Dendritic cell treated with granulocyte-macrophage colony-stimulating factor and Interleukin-4, amounts not matched to agents 40 ng/mL and 50 ng/mL, for 4 days (primary cell): ENCODE results near the gene APOBEC3B.
"Not testable (repeated sequence)": the region's sequence is repeated elsewhere in the genome, so short reads cannot be mapped to it uniquely, and the experiment has no call there.

Source experiments
- H3K27ac Mint-ChIP-seq: one replicate; pipeline ENCODE4 v1.8.0; 2022; ENCODE audit warnings: mild to moderate bottlenecking, mixed read lengths
- H3K27me3 Mint-ChIP-seq: one replicate; pipeline ENCODE4 v1.8.0; 2022; ENCODE audit warnings: mild to moderate bottlenecking, mixed read lengths
- H3K36me3 Mint-ChIP-seq: one replicate; pipeline ENCODE4 v1.8.0; 2022; ENCODE audit warnings: low read depth, mixed read lengths
- H3K4me1 Mint-ChIP-seq: one replicate; pipeline ENCODE4 v1.8.0; 2022; ENCODE audit warnings: low read depth, mixed read lengths
- H3K4me3 Mint-ChIP-seq: one replicate; pipeline ENCODE4 v1.8.0; 2022; ENCODE audit warnings: mild to moderate bottlenecking, moderate library complexity, mixed read lengths
- H3K9me3 Mint-ChIP-seq: one replicate; pipeline ENCODE4 v1.8.0; 2022; ENCODE audit warnings: mixed read lengths
- intact Hi-C: fragments of 100-400 bp; cut with micrococcal nuclease; formaldehyde crosslinking; loops from one replicate; pipeline ENCODE4 v1.15.0; 2022

The APOBEC3B gene

DNA sequence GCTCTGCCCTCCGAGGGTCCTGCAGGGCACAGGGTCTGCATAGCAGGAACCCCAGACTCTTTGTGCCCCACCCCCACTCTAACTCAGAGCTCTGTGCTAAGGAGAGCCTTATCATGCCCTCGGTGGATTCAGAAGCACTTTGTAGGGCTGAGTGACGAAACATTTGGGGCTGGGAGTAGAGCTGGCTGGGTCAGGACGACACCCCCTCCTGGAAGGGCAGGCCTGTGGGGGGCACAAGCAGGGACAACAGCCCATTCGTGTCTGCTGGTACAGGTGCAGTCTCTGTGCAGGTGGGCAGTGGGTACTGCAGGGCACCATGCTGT is 15.8 kb upstream of the APOBEC3B start:
- H3K27ac Mint-ChIP-seq: peak overlapping the region; percentile 79
- no peak overlapping the region for H3K4me3 Mint-ChIP-seq
- H3K36me3 Mint-ChIP-seq: no peaks in the 10 kb centered on the region
- H3K9me3 Mint-ChIP-seq: no peaks in the 10 kb centered on the region
- intact Hi-C loops: loop anchor here (5.0 kb wide), 1 partner anchor 39 kb away; no protein-coding TSS in a partner anchor
- H3K4me1 Mint-ChIP-seq: peaks cover 78% of the 10 kb centered on the region
- peaks cover 39% of the 10 kb centered on the region for H3K27me3 Mint-ChIP-seq

DNA sequence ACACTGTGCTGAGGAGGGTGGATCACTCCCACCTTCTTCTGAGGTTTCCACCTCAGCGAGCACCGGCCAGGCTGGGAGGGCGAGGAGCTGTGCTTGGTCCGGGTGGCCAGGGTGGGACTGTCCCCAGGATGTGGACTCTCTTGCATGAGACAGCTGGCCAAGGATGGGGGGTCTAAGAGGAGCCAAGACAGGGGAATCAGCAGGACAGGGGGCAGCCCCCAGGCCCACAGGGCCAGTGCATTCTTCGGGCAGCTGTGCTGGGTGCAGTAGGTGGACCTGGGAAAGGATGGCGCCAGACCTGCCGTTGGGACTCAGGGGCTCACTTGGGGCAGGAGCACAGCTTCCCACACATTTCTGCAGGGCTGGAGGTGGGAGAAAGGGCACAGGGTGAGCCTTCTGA is 15.2 kb upstream of the APOBEC3B start:
- peaks cover 40% of the 10 kb centered on the region for H3K27me3 Mint-ChIP-seq
- peak overlapping the region; percentile 79 for H3K27ac Mint-ChIP-seq

DNA sequence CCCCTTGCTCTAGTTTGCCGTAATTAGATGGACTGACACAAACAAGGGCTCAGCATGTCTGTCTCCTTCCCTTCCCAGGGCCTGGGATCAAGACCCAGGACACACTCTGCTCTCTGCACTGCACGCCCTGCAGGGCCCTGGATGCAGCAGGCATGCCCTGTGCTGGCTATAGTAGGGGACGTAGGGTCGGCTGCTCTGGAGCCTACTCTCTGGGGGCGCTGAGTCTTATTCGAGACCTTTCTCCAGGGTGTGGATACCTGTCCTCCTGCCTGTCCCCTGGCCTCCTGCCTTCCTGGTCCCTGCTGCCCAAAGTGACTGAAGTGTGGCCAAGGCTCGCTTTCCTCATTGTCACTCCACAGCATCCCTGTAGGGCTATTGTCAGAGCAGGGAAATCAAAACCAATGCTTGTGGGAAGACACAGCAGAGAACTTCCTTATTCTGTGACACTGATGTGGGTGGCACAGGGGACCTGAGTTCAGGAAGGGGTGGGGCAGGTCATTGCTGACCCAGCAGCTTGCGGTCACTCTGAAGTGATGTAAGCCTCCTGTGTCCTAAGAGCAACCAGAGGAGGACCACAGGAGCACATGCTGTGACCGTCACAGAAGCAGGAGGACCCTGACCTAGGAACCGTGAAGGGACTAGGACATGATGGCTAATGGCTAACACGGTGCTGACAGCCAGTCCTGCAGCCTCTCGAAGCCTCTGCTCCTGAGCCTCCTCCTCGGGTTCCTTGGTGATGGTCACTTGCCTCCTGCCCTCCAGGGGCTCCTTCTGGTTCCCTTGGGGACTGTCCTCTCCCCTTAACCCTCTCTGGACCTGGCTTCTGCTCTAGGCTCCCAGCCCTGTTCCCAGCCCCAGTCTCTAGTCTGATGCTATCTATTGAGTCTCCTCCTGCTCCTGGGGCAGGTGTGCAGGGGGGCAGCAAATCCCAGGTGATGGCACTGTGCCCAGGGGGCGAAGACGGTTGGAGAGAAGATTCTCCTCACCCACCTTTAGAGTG is 14.4 kb upstream of the APOBEC3B start:
- Mint-ChIP-seq H3K36me3 (no peaks in the 10 kb centered on the region), H3K4me1 (peaks cover 87% of the 10 kb centered on the region), H3K4me3 (no peak overlapping the region), H3K27ac (peak overlapping the region; percentile 79), H3K9me3 (no peaks in the 10 kb centered on the region), H3K27me3 (peaks cover 39% of the 10 kb centered on the region)
- intact Hi-C loops: loop anchor here (5.0 kb wide), 1 partner anchor 40 kb away; no protein-coding TSS in a partner anchor

More for the DNA sequence above, 15.2 kb upstream of the APOBEC3B start:
- intact Hi-C loops: loop anchor here (5.0 kb wide), 1 partner anchor 40 kb away; no protein-coding TSS in a partner anchor
- H3K36me3 Mint-ChIP-seq: no peaks in the 10 kb centered on the region
- H3K9me3 Mint-ChIP-seq: no peaks in the 10 kb centered on the region
- no peak overlapping the region for H3K4me3 Mint-ChIP-seq
- peaks cover 79% of the 10 kb centered on the region for H3K4me1 Mint-ChIP-seq

- H3K4me1 Mint-ChIP-seq: peaks cover 94% of the 10 kb centered on the region
- H3K4me3 Mint-ChIP-seq: no peak overlapping the region
- no peaks in the 10 kb centered on the region for H3K36me3 Mint-ChIP-seq
- peak overlapping the region; percentile 53 for H3K27ac Mint-ChIP-seq
- H3K9me3 Mint-ChIP-seq: no peaks in the 10 kb centered on the region
- intact Hi-C loops: loop anchor here (5.0 kb wide), 1 partner anchor 42 kb away; no protein-coding TSS in a partner anchor
- peaks cover 44% of the 10 kb centered on the region for H3K27me3 Mint-ChIP-seq
Observed at GRCh38 chr22:38968801-38969200, 13.3 kb upstream of the APOBEC3B start.

GRCh38 chr22:38970551-38970950 is 11.6 kb upstream of the APOBEC3B start:
- Mint-ChIP-seq H3K27me3 (peaks cover 45% of the 10 kb centered on the region), H3K27ac (peak overlapping the region; percentile 36), H3K4me3 (no peak overlapping the region), H3K36me3 (no peaks in the 10 kb centered on the region), H3K4me1 (peaks cover 78% of the 10 kb centered on the region), H3K9me3 (no peaks in the 10 kb centered on the region)
- intact Hi-C loops: no loop called here

- H3K27me3 Mint-ChIP-seq: peaks cover 38% of the 10 kb centered on the region
- peaks cover 72% of the 10 kb centered on the region for H3K4me1 Mint-ChIP-seq
- H3K27ac Mint-ChIP-seq: no peak overlapping the region
- no peaks in the 10 kb centered on the region for H3K36me3 Mint-ChIP-seq
- H3K9me3 Mint-ChIP-seq: no peaks in the 10 kb centered on the region
- intact Hi-C loops: no loop called here
- no peak overlapping the region for H3K4me3 Mint-ChIP-seq
Observed at GRCh38 chr22:38971202-38971601, 10.9 kb upstream of the APOBEC3B start.

GRCh38 chr22:38971791-38972190 is 10.4 kb upstream of the APOBEC3B start:
- intact Hi-C loops: no loop called here
- no peak overlapping the region for H3K4me3 Mint-ChIP-seq
- no peaks in the 10 kb centered on the region for H3K9me3 Mint-ChIP-seq
- H3K36me3 Mint-ChIP-seq: no peaks in the 10 kb centered on the region
- peaks cover 33% of the 10 kb centered on the region for H3K27me3 Mint-ChIP-seq
- H3K4me1 Mint-ChIP-seq: peaks cover 68% of the 10 kb centered on the region
- H3K27ac Mint-ChIP-seq: no peak overlapping the region

DNA sequence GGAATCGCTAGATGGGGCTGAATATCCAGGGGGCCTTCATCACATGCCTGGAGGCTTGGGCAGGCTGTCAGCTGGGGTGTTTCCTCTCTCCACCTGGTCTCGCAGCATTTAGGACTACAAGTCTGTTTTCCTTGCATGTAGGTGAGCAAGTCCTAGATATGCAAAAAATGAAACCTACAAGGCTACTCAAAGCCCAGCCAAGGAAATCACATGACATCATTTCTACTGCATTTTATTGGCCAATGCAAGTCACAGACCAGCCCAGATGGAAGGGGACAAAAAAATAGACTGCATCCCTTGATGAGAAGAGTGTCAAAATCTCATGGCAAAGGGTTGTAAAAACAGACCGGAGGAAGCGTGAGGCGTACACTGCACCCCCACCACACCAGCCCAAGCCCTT is 9.6 kb upstream of the APOBEC3B start:
- intact Hi-C loops: no loop called here
- Mint-ChIP-seq H3K4me1 (peaks cover 66% of the 10 kb centered on the region), H3K9me3 (no peaks in the 10 kb centered on the region), H3K4me3 (no peak overlapping the region), H3K27ac (no peak overlapping the region), H3K27me3 (peaks cover 32% of the 10 kb centered on the region), H3K36me3 (no peaks in the 10 kb centered on the region)

DNA sequence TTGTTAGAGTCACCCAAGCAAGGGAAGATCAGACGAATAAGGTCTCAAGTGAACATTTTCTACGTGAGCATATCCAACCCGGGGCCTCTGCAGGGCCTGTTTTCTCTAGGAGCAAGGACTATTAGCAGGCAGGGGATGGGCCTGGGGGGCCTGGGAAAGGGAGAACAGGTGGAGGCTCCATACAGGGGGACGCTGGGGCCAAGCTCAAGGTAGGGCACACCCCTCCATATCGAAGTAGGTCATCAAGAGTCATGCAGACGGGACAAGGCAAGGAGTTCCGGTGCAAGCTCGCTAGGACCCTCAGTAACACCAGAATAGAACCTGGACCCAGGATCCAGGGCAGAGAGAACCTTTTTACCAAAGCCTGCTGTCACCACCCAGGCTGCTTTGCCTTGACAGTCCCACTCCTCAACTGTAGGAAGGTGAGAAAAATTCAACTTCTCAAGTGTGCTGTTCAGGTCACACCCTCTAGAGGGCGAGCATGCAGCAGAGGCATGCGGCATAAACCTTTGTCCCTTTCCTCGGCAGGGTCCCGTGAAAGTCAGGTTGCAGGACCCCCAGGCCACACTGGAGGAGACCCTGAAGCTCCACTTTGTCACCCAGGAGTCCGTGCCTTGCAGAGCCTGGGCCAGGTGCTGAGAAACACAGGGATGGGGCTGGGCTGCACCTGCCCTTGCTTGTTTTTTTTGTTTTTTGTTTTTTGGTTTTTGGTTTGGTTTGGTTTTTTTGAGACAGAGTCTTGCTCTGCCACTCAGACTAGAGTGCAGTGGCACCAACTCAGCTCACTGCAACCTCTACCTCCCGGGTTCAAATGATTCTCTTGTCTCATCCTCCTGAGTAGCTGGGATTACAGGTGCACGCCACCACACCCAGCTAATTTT is 8.6 kb upstream of the APOBEC3B start:
- Mint-ChIP-seq H3K4me3 (no peak overlapping the region), H3K4me1 (peaks cover 56% of the 10 kb centered on the region), H3K27ac (no peak overlapping the region), H3K9me3 (no peaks in the 10 kb centered on the region), H3K27me3 (peaks cover 38% of the 10 kb centered on the region), H3K36me3 (no peaks in the 10 kb centered on the region)
- intact Hi-C loops: no loop called here

DNA sequence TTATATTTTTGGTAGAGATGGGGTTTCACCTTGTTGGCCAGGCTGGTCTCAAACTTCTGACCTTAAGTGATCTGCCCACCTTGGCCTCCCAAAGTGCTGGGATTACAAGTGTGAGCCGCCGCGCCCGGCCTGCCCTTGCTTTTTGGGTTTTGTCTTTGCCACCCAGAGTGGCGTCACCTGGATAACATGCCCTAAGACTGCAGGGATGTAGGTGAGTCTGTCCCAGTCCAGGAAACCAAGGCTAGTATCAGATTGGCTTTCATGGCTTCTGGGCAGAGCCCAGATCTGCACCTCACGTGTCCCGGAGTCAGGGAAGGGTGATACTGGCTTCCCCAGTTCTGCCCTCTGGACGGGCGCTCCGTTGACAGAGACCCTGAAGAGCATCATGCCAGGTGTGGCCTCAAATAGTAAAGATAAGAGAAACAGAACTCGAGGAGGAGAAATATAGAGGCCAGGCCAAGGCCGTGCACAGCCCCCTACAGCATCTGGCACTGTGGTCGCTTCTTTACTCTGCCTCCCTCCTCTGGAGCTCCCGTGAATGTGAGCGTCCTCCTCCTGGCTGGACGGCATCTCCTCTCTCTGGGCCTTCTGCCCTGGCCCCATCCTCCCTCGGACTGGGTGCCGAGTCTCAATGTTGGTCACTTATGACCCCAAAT is 7.8 kb upstream of the APOBEC3B start:
- H3K4me3 Mint-ChIP-seq: no peak overlapping the region
- peaks cover 49% of the 10 kb centered on the region for H3K4me1 Mint-ChIP-seq
- H3K9me3 Mint-ChIP-seq: no peaks in the 10 kb centered on the region
- intact Hi-C loops: no loop called here
- H3K27me3 Mint-ChIP-seq: peaks cover 35% of the 10 kb centered on the region
- H3K36me3 Mint-ChIP-seq: no peaks in the 10 kb centered on the region
- H3K27ac Mint-ChIP-seq: no peak overlapping the region

- no peak overlapping the region for H3K4me3 Mint-ChIP-seq
- peaks cover 44% of the 10 kb centered on the region for H3K4me1 Mint-ChIP-seq
- H3K9me3 Mint-ChIP-seq: no peaks in the 10 kb centered on the region
- intact Hi-C loops: loop anchor here (5.0 kb wide), 1 partner anchor 32 kb away; no protein-coding TSS in a partner anchor
- H3K27me3 Mint-ChIP-seq: peaks cover 34% of the 10 kb centered on the region
- H3K36me3 Mint-ChIP-seq: no peaks in the 10 kb centered on the region
- no peak overlapping the region for H3K27ac Mint-ChIP-seq
Observed at GRCh38 chr22:38974826-38975175, 7.3 kb upstream of the APOBEC3B start.

- not testable (repeated sequence) for H3K27ac Mint-ChIP-seq, H3K36me3 Mint-ChIP-seq, H3K4me3 Mint-ChIP-seq, H3K9me3 Mint-ChIP-seq
- H3K4me1 Mint-ChIP-seq: peaks cover 34% of the 10 kb centered on the region
- peaks cover 36% of the 10 kb centered on the region for H3K27me3 Mint-ChIP-seq
- intact Hi-C loops: loop anchor here (5.0 kb wide), 1 partner anchor 35 kb away; no protein-coding TSS in a partner anchor
Observed at GRCh38 chr22:38977289-38977688, 4.9 kb upstream of the APOBEC3B start.

- H3K27ac Mint-ChIP-seq, intact Hi-C loops, H3K4me3 Mint-ChIP-seq, H3K36me3 Mint-ChIP-seq, H3K9me3 Mint-ChIP-seq: not testable (repeated sequence)
- Mint-ChIP-seq H3K4me1 (peaks cover 33% of the 10 kb centered on the region), H3K27me3 (peaks cover 21% of the 10 kb centered on the region)
Observed at GRCh38 chr22:38980587-38980986, 1.6 kb upstream of the APOBEC3B start.
